GM19397 (cell line): ENCODE data around the gene LRP4.

Experiments used
- ATAC-seq: cut with Tn5 transposase; IDR thresholded peaks from one replicate; pipeline ENCODE4 v1.9.1; 2021; ENCODE audit warnings: mild to moderate bottlenecking, moderate library complexity; ENCODE audit not compliant: unreplicated experiment

Gene LRP4

GRCh38 chr11:46855863-46856262, 62.5 kb downstream of the LRP4 start:
- no peak for ATAC-seq

DNA sequence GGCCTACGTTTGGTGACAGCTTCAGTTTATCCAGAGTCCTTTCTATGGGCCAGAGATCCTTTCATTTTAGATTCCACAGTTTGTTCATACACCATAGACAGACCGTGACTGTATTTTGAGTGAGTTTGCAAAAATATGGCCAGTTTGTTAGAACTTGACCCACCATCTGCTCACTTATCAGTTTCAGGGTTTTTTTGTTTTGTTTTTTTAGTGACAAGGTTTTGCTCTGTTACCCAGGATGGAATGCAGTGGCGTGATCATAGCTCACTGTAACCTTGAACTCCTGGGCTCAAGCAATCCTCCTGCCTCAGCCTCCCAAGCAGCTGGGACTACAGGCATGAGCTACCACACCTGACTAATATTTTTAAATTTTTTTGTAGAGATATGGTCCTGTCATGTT, 63.2 kb downstream of the LRP4 start:
- no peak for ATAC-seq

DNA sequence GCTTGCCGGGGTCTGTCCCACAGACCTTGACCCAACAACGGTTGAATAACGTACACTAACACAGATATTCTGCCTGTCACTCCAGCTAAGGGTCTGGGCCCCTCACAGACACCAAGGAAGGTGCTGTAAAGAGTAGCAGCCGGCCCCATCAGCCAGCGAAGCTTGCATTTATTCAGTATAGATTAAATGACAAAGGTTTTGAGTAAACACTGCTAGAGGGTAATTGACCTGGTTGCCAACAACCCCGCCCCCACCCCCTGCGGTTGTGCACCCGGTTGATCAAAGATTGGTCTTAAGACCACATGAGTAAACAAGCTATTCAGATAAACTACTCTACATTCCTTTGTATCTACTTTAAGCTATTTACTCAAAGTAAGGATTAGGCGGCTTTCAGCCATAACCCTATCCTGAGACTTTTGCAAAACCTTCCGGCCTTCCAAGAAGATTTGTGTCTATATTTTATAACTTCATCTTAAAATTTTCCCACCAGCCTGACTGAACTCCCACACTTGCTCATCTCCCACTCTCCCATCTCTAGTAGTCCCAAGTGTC, 67.4 kb downstream of the LRP4 start:
- no peak for ATAC-seq

DNA sequence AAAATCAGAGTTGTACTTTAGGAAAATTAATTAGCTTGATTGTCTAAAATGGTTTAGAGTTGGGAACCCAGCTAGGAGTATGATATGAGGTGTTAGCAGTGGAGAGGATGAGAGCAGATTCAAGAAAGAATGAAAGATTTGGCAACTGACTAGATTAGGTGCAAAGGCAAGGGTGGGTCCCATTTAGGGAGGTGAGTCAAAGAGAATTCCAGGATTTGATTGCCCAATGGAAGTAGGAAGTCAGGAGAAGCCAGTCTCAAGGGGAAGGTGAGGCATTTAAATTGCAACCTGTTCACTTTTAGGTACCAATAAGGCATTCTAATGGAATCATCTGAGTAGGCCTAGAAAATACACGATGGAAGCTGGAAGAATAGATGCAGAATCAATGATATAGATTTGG, 68.7 kb downstream of the LRP4 start:
- ATAC-seq: no peak

- peak; percentile 5 for ATAC-seq
These were observed 71.9 kb downstream of the LRP4 start for GRCh38 chr11:46846510-46846830.

DNA sequence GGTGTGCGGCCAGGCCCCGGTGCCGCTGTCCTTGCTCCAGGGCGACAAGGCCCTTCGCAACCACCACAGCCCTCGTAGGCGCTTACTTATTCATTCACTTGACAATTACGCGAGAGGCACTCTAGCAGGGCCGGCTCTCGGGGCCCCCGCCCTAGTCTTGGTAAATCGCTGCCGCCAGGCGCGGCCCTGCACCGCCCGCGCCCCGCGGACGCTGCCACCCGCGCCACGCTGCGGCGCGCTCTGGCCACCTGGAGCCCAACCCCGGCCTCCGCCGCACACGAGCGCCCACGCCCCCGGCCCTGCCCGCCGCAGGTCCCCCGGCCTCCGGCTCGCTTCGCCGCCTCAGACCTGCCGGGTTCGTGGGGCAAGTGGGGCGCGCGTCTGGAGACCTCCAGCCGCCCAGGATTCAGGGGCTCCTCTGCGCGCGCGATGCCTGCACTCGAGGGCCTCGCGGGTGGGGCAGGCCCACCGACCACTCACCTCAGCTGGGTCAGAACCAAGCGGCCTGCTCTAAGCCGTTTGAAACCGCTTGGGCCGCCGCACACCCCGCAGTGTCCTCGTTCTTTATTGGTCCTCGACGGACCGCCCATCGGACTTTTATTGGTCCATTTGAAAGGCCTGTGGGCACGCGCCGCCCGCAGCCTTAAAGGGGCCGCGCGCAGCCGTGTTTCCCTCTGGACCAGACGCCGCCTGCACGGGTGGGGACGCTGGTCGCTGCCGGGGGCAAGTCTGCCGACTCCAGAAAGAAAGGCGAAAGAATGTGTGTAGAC, 72.4 kb downstream of the LRP4 start, which contains the start of gene CKAP5:
Gene CKAP5, minus strand, starts transcription at position 541 of the 770 bp plus-strand sequence. CDS start 25,049 bp downstream, outside the sequence.
- ATAC-seq: peak; percentile 92

DNA sequence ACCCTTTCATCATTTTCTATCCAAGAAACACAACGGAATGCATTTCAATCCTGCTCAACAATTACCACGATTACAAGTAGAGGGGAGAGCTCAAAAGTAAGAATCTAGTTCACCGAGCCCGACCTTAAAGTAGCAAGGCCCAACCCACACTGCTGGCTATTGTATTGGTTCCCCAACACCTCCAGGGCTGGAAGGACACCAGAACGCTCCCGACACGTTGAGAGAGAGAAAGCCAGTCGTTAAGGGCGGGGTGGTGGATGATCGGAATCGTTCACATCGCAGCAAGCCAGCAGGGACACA, 73.0 kb downstream of the LRP4 start:
- ATAC-seq: no peak

DNA sequence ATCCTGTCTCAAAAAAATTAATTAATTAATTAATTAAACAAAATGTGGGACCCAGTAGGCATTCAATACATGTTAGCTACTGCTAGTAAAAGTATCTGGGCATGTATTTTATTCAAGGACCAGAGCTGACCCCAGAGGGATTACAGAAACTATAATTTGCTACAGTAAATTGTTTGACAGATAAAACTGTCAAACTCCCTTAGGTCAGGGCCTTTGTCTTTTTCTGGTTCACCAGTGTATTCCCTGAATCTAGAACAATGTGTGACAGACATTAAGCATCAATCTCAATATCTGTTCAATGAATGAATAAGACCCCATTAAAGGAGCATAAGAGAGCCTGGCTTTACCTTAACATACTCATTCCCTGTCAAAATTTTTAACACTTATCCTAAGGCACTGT, 78.2 kb downstream of the LRP4 start:
- ATAC-seq: no peak

GRCh38 chr11:46838501-46838900, 79.8 kb downstream of the LRP4 start:
- ATAC-seq: no peak

- no peak for ATAC-seq
These were observed 80.5 kb downstream of the LRP4 start for GRCh38 chr11:46837860-46838259.

DNA sequence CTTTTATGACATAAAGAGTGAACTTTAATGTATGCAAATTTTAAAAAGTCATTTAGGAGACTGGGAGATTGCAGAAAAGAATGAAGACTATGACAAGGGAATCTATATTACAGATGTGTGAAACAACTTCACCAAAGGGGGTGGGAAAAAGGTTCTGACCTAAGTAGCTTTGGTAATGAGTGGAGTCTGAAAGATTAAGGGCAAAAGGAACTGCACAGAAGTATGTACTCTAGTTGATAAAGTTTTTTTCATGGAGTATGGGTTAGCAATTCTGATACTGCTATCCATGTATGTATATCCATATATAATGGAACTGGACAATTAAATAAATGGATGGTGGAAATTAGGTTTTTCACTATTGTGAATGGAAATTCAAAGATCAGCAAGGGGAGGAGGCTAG, 81.5 kb downstream of the LRP4 start:
- no peak for ATAC-seq

- ATAC-seq: no peak
These were observed 81.9 kb downstream of the LRP4 start for GRCh38 chr11:46836431-46836830.

DNA sequence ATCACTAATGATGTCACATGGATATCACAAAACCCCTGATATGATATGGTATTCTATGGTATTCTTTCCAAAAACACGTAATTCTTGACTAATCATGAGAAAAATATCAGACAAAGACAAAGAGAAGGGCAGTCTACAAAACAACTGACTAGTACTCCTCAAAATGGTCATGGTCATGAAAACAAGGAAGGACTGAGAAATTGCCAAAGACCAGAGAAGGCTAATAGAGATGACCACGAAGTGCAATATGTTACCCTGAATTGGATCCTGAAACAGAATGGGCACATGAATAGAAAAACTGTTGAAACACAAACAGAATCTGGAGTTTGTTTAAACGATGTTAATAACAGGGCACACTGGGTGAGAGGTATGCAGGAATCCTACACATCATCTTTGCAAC, 82.5 kb downstream of the LRP4 start:
- no peak for ATAC-seq

- ATAC-seq: no peak
These were observed 83.5 kb downstream of the LRP4 start for GRCh38 chr11:46834821-46835220.

- ATAC-seq: no peak
These were observed 85.7 kb downstream of the LRP4 start for GRCh38 chr11:46832511-46833214.

- no peak for ATAC-seq
These were observed 90.4 kb downstream of the LRP4 start for GRCh38 chr11:46827995-46828394.

DNA sequence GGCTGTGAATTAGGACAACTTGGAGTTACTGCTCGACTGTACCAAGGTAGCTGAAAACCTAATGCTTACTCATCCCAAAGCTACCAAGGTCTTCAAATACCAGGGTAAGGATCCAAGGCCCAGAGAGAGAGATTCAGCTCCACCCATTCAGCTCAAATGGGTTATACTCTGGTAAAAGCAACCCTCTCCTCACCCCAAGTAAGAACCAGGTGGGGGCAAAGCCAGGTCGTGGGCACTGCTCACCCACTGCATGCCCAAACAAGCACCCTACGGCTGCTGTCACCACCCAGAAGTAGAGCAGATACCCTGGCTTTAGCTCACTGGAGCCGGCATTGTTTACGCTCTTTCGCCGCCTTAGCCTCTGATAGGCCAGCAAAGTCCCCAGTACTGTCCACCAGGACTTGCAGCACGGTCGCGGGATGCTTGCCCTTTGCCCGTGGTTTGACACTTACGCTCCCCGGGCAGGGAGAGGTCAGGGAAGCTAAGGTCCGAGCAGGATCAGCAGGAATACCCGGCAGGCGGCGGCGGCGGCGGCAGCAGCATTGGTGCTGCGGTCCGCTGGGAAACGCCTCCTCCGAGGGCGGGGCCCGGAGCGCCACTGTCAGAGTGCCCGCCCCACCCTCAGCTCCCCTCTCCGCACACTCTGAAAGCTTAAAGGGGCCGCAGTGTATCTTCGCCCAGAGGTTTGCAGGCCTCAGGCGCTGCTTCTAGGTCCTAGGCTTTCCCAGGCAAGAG, 91.9 kb downstream of the LRP4 start:
- ATAC-seq: peak; percentile 100

GRCh38 chr11:46808799-46809431, 109.4 kb downstream of the LRP4 start:
- ATAC-seq: no peak
